GM12891 (cell line): ENCODE measurements around the gene NBEA.
"Not testable (repeated sequence)": the region's sequence is repeated elsewhere in the genome, so short reads cannot be mapped to it uniquely, and the experiment has no call there.

Experiments used
- DNase-seq: peaks from one replicate; pipeline ENCODE4 v3.0.0; 2011; ENCODE audit warnings: low spot score; ENCODE audit not compliant: insufficient read length
- FAIRE-seq: peaks from 2 replicates; lab custom pipeline; 2011; peaks lifted over from hg19 to GRCh38; lab: Jason Lieb, UNC
- PAX5 ChIP-seq: IDR thresholded peaks from 2 replicates; pipeline ENCODE4 v1.6.1; 2011; ENCODE audit warnings: low read length, moderate library complexity, mild to moderate bottlenecking; ENCODE audit not compliant: insufficient read depth, severe bottlenecking
- POLR2A ChIP-seq: IDR thresholded peaks from 2 replicates; pipeline ENCODE4 v1.6.1; 2011; ENCODE audit warnings: low read depth, low read length, control low read depth
- POLR2AphosphoS5 ChIP-seq: IDR thresholded peaks from 2 replicates; pipeline ENCODE4 v1.6.1; 2011; ENCODE audit warnings: low read depth, low read length, control low read depth
- POU2F2 ChIP-seq: IDR thresholded peaks from 2 replicates; pipeline ENCODE4 v1.6.1; 2011; ENCODE audit warnings: low read depth, mild to moderate bottlenecking, control low read depth, low read length, moderate library complexity
- SPI1 ChIP-seq: IDR thresholded peaks from 2 replicates; pipeline ENCODE4 v1.6.1; 2011; ENCODE audit warnings: low read depth, low read length, control low read depth
- TAF1 ChIP-seq: IDR thresholded peaks from 2 replicates; pipeline ENCODE4 v1.6.1; 2011; ENCODE audit warnings: low read depth, low read length, control low read depth

Gene NBEA

GRCh38 chr13:34914416-34914815 lies 27.7 kb upstream of the NBEA start:
- TF ChIP-seq SPI1: no peak
- FAIRE-seq (no peak), DNase-seq (no peak)

- DNase-seq: no peak
Observed at GRCh38 chr13:34926508-34926907, 15.6 kb upstream of the NBEA start.

DNA sequence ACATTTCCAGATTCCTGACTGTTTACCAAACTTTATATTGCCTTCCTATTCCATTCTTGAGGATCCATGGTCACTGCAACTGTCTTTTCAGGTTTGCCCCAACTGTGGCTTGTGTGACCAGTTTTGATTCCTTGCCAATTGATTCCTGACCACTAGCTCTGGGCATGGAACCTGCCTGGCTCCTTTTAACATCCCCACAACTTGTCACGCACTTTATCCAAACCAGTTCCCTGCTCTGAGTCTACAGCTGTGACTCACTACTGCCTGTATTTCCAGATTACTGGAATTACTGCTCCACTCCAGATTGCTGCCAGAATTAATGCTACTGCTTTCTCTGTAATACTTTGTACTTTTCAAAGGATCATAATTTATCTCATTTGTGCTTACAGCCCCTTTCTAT lies 13.4 kb upstream of the NBEA start:
- not testable (repeated sequence) for DNase-seq, FAIRE-seq

More at GRCh38 chr13:34926508-34926907, 15.6 kb upstream of the NBEA start:
- no peak for FAIRE-seq
- TF ChIP-seq SPI1: no peak
- TF ChIP-seq POU2F2: no peak
- TF ChIP-seq TAF1: no peak
- no peak for TF ChIP-seq PAX5
- no peak for TF ChIP-seq POLR2A
- no peak for TF ChIP-seq POLR2AphosphoS5

GRCh38 chr13:34931572-34931971 lies 10.5 kb upstream of the NBEA start:
- DNase-seq (no peak), FAIRE-seq (no peak)
- TF ChIP-seq SPI1: no peak
- no peak for TF ChIP-seq TAF1
- no peak for TF ChIP-seq PAX5
- TF ChIP-seq POLR2A: no peak
- TF ChIP-seq POLR2AphosphoS5: no peak
- TF ChIP-seq POU2F2: no peak

DNA sequence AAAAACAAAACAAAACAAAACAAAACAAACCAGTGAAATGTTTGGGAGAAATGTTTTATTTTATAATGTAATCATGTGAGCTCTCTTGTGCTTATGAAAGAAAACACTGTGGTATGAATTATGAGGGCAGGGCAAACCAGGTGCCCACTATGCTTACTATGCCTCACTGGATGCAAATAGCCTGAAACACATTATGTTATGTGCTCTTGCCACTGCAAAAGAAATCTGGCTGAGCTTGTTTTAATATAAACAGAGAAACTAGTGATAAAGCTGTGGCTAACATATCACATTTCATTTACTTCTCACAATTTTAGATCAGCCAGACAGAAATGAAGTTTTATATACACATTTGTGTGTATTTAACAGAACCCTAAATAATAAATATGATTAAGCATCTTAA lies 8.7 kb upstream of the NBEA start:
- DNase-seq (no peak), FAIRE-seq (no peak)
- no peak for TF ChIP-seq TAF1
- TF ChIP-seq PAX5: no peak
- TF ChIP-seq POU2F2: no peak
- no peak for TF ChIP-seq POLR2AphosphoS5
- TF ChIP-seq SPI1: no peak
- TF ChIP-seq POLR2A: no peak

DNA sequence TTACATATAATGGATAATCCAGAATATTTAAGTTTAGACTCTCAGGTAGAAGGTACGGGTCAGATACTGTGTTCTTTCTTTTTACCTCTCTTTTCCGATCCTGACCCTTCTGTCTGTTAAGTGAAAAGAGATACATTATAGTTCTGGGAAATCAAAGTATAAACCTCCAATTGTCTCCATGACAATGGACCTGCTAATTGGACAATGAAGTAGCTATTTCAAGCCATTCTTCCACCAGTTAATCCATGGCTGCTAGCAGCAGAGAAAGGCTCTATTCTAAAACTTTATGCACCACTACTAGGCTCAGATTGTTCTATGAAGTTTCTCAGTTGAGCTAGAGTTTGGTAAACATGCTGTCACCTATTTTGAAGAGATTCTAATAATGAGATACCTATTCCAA lies 8.3 kb upstream of the NBEA start:
- DNase-seq (no peak), FAIRE-seq (no peak)
- no peak for TF ChIP-seq POLR2A
- no peak for TF ChIP-seq TAF1
- no peak for TF ChIP-seq PAX5
- TF ChIP-seq POLR2AphosphoS5: no peak
- TF ChIP-seq SPI1: no peak
- no peak for TF ChIP-seq POU2F2

- no peak for DNase-seq
- no peak for FAIRE-seq
- no peak for TF ChIP-seq POLR2AphosphoS5
- TF ChIP-seq PAX5: no peak
- no peak for TF ChIP-seq TAF1
Observed at GRCh38 chr13:34935841-34936240, 6.2 kb upstream of the NBEA start.

GRCh38 chr13:34939771-34940170 lies 2.3 kb upstream of the NBEA start:
- FAIRE-seq (no peak), DNase-seq (no peak)
- TF ChIP-seq POLR2A (no peak), SPI1 (no peak), POLR2AphosphoS5 (no peak), PAX5 (no peak), TAF1 (no peak), POU2F2 (no peak)

GRCh38 chr13:34941436-34941834 lies 635 bp upstream of the NBEA start:
- no peak for FAIRE-seq
- DNase-seq: no peak
- TF ChIP-seq TAF1 (no peak), POU2F2 (no peak), POLR2A (no peak), POLR2AphosphoS5 (no peak), PAX5 (no peak), SPI1 (no peak)

GRCh38 chr13:34942732-34943435 lies 814 bp downstream of the NBEA start:
- no peak for TF ChIP-seq POLR2A
- TF ChIP-seq TAF1: no peak
- no peak for TF ChIP-seq POU2F2
- no peak for TF ChIP-seq PAX5
- TF ChIP-seq SPI1: no peak
- TF ChIP-seq POLR2AphosphoS5: no peak
- no peak for FAIRE-seq
- no peak for DNase-seq

DNA sequence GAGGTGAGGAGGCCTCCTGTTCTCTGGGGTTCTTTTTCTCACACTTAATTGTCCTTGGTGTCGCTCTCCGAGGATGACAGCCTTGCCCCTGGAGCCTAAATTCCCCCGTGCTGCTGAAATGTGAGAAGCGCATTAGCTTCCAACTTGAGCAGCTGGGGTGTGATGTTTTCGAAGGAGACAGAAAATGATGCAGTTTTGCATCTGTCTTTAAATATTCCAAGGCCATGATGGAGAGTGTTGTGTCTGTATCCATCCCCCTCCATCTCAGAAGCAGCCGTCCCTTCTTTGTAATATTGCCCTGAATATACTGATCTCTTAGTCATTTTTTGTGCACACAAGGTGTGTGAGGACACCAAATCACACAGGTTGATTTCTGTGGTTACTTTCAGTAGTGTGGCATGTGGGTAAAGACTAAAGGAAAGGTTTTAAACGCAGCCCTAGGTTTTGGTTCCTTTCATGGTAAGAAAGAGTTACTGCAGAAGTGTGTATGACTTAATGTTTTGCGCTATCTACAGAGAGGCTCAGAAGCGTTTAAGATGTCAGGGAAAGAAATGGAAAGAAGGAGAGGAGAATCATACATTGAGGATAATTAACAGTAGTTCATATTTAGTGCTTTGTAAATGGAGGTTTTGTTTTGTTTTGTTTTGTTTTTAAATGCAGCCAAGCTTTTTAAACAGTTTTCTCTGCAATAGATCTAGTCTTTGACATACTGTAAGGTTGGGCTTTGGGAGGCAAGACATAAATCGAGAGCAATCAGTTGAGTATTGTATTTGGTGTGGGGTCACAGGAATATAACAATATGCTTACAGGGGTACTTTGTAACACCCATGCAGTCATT lies 1.6 kb downstream of the NBEA start:
- DNase-seq (no peak), FAIRE-seq (no peak)
- TF ChIP-seq SPI1: no peak
- no peak for TF ChIP-seq POLR2AphosphoS5
